ENCODE measurements around the gene NUCKS1.
A peak's percentile ranks its signal among the peaks of the same experiment; 100 is the strongest.

Gene NUCKS1

DNA sequence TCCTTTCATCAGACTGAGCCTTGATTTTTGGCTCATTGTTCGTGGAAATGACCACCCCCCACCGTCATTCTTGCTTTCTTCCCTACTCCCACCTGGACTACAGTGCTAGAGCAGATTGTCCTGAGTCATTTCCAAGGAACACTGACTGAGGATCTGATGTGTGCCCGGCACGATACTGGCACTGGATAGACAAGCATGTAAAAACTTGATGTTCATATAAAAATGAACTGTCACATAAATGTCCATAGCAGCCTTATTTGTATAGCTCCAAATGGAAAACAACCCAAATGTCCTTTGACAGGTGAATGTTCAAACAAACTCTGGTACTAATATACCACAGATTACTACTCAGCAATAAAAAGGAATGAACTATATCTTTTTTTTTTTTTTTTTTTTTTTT, 51.1 kb downstream of the NUCKS1 start:
- Histone ChIP-seq H4K8ac (ENCODE audit: low read depth, low read length) (no peak overlapping the region), H2AK5ac (ENCODE audit: low read length) (no peak overlapping the region), H2BK5ac (ENCODE audit: low read length) (no peak overlapping the region), H3K36me3 (ENCODE audit: control insufficient read depth, insufficient read depth, low read length) (no peaks in the 10 kb centered on the region), H3K4ac (ENCODE audit: low read depth, low read length) (no peak overlapping the region), H3K4me1 (ENCODE audit: control insufficient read depth, low read depth, low read length) (peaks cover 6% of the 10 kb centered on the region), H3K23ac (ENCODE audit: low read length) (no peak overlapping the region), H3K79me2 (ENCODE audit: control insufficient read depth, insufficient read depth, low read length) (no peaks in the 10 kb centered on the region), H2BK15ac (replicated peaks; ENCODE audit: low read depth) (no peak overlapping the region), H3K18ac (ENCODE audit: low read length) (no peak overlapping the region), H3K4me2 (ENCODE audit: low read length) (no peak overlapping the region), H3K27me3 (ENCODE audit: insufficient read depth, low read length, poor library complexity) (no peaks in the 10 kb centered on the region), H3K27ac (ENCODE audit: low read depth, low read length) (no peak overlapping the region), H4K5ac (ENCODE audit: low read length) (no peak overlapping the region), H2BK120ac (ENCODE audit: low read depth, low read length) (no peak overlapping the region), H3K56ac (ENCODE audit: low read length) (no peak overlapping the region), H3K9ac (ENCODE audit: low read length) (no peak overlapping the region), H3K4me3 (ENCODE audit: low read length) (no peak overlapping the region), H3K79me1 (ENCODE audit: low read length) (no peaks in the 10 kb centered on the region)
- no peak for DNase-seq
- no CpG with 5 or more reads among the region's 4 CpGs for WGBS (ENCODE audit: extremely low coverage, insufficient coverage, low lambda C conversion rate)

DNA sequence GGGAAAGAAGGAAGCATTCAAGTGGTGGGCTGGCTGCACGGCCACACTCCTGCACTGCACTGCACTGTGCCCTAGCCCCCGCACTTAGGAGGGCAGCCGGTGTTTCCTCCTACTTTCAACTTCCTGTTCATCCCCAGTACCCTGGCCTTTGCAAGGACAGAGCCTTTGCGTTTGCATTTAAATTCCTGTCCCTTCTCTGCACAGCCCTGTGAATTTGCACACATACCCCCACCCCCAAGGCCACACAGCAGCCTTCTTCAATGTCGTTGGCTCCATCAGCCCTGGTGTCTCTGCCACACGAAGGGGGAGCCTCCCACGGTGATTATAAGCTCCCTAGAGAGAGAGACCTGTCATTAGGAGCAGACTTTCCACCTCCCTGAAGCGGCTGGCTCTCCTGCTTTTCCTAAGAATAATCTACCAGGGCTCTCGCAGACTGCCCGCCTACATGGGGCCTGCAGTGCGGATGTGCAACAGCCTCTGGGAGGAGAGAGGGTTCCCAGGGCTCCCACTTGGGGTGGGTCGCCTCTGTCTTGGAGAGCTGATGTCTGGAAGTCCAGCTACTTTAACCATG, 56.5 kb downstream of the NUCKS1 start:
- Histone ChIP-seq H3K27ac (ENCODE audit: low read depth, low read length) (no peak overlapping the region), H3K56ac (ENCODE audit: low read length) (peak overlapping the region; percentile 34), H3K36me3 (ENCODE audit: control insufficient read depth, insufficient read depth, low read length) (no peaks in the 10 kb centered on the region), H4K8ac (ENCODE audit: low read depth, low read length) (no peak overlapping the region), H2AK5ac (ENCODE audit: low read length) (no peak overlapping the region), H3K9ac (ENCODE audit: low read length) (no peak overlapping the region), H2BK120ac (ENCODE audit: low read depth, low read length) (no peak overlapping the region), H3K18ac (ENCODE audit: low read length) (peak overlapping the region; percentile 7), H2BK15ac (replicated peaks; ENCODE audit: low read depth) (no peak overlapping the region), H3K79me1 (ENCODE audit: low read length) (no peaks in the 10 kb centered on the region), H2BK5ac (ENCODE audit: low read length) (no peak overlapping the region), H3K79me2 (ENCODE audit: control insufficient read depth, insufficient read depth, low read length) (no peaks in the 10 kb centered on the region), H3K4ac (ENCODE audit: low read depth, low read length) (no peak overlapping the region), H3K23ac (ENCODE audit: low read length) (peak overlapping the region; percentile 45), H3K4me1 (ENCODE audit: control insufficient read depth, low read depth, low read length) (peaks cover 3% of the 10 kb centered on the region), H3K4me3 (ENCODE audit: low read length) (no peak overlapping the region), H3K4me2 (ENCODE audit: low read length) (no peak overlapping the region), H3K27me3 (ENCODE audit: insufficient read depth, low read length, poor library complexity) (no peaks in the 10 kb centered on the region), H4K5ac (ENCODE audit: low read length) (no peak overlapping the region)
- DNase-seq, result no peak
- WGBS (ENCODE audit: extremely low coverage, insufficient coverage, low lambda C conversion rate), result no CpG with 5 or more reads among the region's 12 CpGs

DNA sequence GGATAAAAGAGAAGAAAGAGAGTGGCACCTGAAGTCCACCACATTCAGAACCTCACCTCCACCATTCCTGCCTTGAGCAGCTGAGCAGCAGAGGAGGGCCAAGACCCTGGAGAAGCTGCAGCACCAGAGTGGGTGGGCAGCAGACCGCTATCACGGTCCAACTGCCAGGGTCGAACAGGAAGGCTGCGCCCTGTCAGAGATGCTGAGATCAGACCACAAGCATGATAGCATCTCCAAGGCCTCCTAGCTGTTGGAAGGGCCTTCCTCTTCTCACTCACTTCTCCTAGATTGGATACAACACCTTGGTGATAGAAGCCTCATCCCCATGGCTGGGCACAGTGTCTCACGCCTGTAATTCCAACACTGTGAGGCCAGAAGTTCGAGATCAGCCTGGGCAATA, 57.6 kb downstream of the NUCKS1 start:
- Histone ChIP-seq H3K56ac (ENCODE audit: low read length) (no peak overlapping the region), H2BK5ac (ENCODE audit: low read length) (no peak overlapping the region), H3K79me2 (ENCODE audit: control insufficient read depth, insufficient read depth, low read length) (no peaks in the 10 kb centered on the region), H3K4me3 (ENCODE audit: low read length) (no peak overlapping the region), H4K5ac (ENCODE audit: low read length) (no peak overlapping the region), H3K27ac (ENCODE audit: low read depth, low read length) (no peak overlapping the region), H2AK5ac (ENCODE audit: low read length) (no peak overlapping the region), H3K36me3 (ENCODE audit: control insufficient read depth, insufficient read depth, low read length) (no peaks in the 10 kb centered on the region), H4K8ac (ENCODE audit: low read depth, low read length) (no peak overlapping the region), H3K4ac (ENCODE audit: low read depth, low read length) (no peak overlapping the region), H2BK120ac (ENCODE audit: low read depth, low read length) (no peak overlapping the region), H3K9ac (ENCODE audit: low read length) (no peak overlapping the region), H2BK15ac (replicated peaks; ENCODE audit: low read depth) (no peak overlapping the region), H3K18ac (ENCODE audit: low read length) (no peak overlapping the region), H3K4me2 (ENCODE audit: low read length) (no peak overlapping the region), H3K79me1 (ENCODE audit: low read length) (no peaks in the 10 kb centered on the region), H3K23ac (ENCODE audit: low read length) (no peak overlapping the region), H3K27me3 (ENCODE audit: insufficient read depth, low read length, poor library complexity) (no peaks in the 10 kb centered on the region), H3K4me1 (ENCODE audit: control insufficient read depth, low read depth, low read length) (peaks cover 12% of the 10 kb centered on the region)
- WGBS (ENCODE audit: extremely low coverage, insufficient coverage, low lambda C conversion rate), result no CpG with 5 or more reads among the region's 6 CpGs
- no peak for DNase-seq

DNA sequence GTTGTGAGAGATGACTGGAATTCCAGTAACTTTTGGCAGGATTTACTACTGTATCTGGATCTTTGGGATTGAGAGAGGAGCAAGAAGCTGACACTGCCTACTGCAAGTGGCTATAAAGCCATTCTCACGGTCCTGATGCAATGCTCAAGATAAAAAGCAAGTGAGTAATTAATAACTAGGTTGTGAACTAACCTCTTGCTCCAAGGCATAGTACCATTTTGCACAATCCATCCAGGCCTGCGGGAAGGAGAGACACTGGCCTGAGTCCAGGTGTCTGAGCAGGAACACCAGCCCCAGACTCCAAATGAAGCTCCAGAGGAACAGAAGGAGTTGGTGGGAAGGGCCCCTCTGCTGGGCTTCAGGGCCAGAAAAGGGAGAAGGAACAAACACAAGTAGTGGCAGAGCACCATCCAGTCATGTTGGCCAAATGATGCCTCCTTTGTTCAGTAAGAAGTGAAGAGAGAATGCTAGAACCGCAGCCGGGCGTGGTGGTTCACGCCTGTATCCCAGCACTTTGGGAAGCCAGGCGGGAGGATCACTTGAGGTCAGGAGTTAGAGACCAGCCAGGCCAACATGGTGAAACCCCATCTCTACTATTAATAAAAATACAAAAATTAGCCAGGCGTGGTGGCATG, 59.7 kb downstream of the NUCKS1 start:
- no CpG with 5 or more reads among the region's 8 CpGs for WGBS (ENCODE audit: extremely low coverage, insufficient coverage, low lambda C conversion rate)
- Histone ChIP-seq H2BK15ac (replicated peaks; ENCODE audit: low read depth) (no peak overlapping the region), H3K9ac (ENCODE audit: low read length) (no peak overlapping the region)

DNA sequence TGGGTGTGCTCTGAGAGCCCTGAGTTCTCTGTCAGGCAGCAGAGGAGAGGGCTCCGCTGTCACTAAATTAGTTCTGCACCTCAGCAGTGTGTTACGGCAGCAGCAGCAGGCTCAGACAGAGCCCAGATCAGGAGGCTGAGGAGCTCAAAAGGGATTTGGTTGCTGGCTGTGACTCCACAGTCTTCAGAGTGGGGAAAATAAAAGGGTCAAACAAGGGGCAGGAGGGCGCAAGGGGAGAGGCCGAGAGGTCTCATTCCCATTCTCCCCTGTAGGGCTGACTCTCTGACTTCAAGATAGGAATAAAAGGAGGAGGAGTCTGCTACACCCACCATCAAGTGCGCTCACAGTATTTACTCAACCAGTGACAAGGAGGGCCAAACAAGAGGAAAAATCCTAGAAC, 60.5 kb downstream of the NUCKS1 start:
- H2BK5ac ChIP-seq (ENCODE audit: low read length), result no peak overlapping the region
- H2BK15ac ChIP-seq (replicated peaks; ENCODE audit: low read depth), result no peak overlapping the region
- H4K8ac ChIP-seq (ENCODE audit: low read depth, low read length), result no peak overlapping the region
- H3K4me2 ChIP-seq (ENCODE audit: low read length), result no peak overlapping the region
- no peak overlapping the region for H3K4me3 ChIP-seq (ENCODE audit: low read length)
- H3K79me2 ChIP-seq (ENCODE audit: control insufficient read depth, insufficient read depth, low read length), result no peaks in the 10 kb centered on the region
- no CpG with 5 or more reads among the region's 5 CpGs for WGBS (ENCODE audit: extremely low coverage, insufficient coverage, low lambda C conversion rate)
- no peak overlapping the region for H4K5ac ChIP-seq (ENCODE audit: low read length)
- no peaks in the 10 kb centered on the region for H3K27me3 ChIP-seq (ENCODE audit: insufficient read depth, low read length, poor library complexity)
- no peaks in the 10 kb centered on the region for H3K79me1 ChIP-seq (ENCODE audit: low read length)
- no peaks in the 10 kb centered on the region for H3K36me3 ChIP-seq (ENCODE audit: control insufficient read depth, insufficient read depth, low read length)
- no peak overlapping the region for H3K9ac ChIP-seq (ENCODE audit: low read length)
- H3K56ac ChIP-seq (ENCODE audit: low read length), result no peak overlapping the region
- peaks cover 12% of the 10 kb centered on the region for H3K4me1 ChIP-seq (ENCODE audit: control insufficient read depth, low read depth, low read length)
- no peak overlapping the region for H2BK120ac ChIP-seq (ENCODE audit: low read depth, low read length)
- no peak overlapping the region for H3K18ac ChIP-seq (ENCODE audit: low read length)
- H3K4ac ChIP-seq (ENCODE audit: low read depth, low read length), result no peak overlapping the region
- H2AK5ac ChIP-seq (ENCODE audit: low read length), result no peak overlapping the region
- no peak for DNase-seq
- no peak overlapping the region for H3K23ac ChIP-seq (ENCODE audit: low read length)
- H3K27ac ChIP-seq (ENCODE audit: low read depth, low read length), result no peak overlapping the region

More for the DNA sequence above, 59.7 kb downstream of the NUCKS1 start:
- Histone ChIP-seq H3K56ac (ENCODE audit: low read length) (no peak overlapping the region), H3K4me2 (ENCODE audit: low read length) (no peak overlapping the region), H3K4ac (ENCODE audit: low read depth, low read length) (no peak overlapping the region), H3K23ac (ENCODE audit: low read length) (no peak overlapping the region), H4K5ac (ENCODE audit: low read length) (no peak overlapping the region), H3K36me3 (ENCODE audit: control insufficient read depth, insufficient read depth, low read length) (no peaks in the 10 kb centered on the region), H3K27ac (ENCODE audit: low read depth, low read length) (no peak overlapping the region), H3K4me3 (ENCODE audit: low read length) (no peak overlapping the region), H2BK5ac (ENCODE audit: low read length) (no peak overlapping the region), H2BK120ac (ENCODE audit: low read depth, low read length) (no peak overlapping the region), H2AK5ac (ENCODE audit: low read length) (no peak overlapping the region), H3K18ac (ENCODE audit: low read length) (no peak overlapping the region), H3K27me3 (ENCODE audit: insufficient read depth, low read length, poor library complexity) (no peaks in the 10 kb centered on the region), H4K8ac (ENCODE audit: low read depth, low read length) (no peak overlapping the region), H3K79me1 (ENCODE audit: low read length) (no peaks in the 10 kb centered on the region), H3K79me2 (ENCODE audit: control insufficient read depth, insufficient read depth, low read length) (no peaks in the 10 kb centered on the region), H3K4me1 (ENCODE audit: control insufficient read depth, low read depth, low read length) (peaks cover 12% of the 10 kb centered on the region)
- no peak for DNase-seq

Data from mesendoderm (in vitro differentiated cells).